Measurements from ENCODE around the gene SIPA1L3.

GRCh38 chr19:38015216-38015615 lies 108.2 kb downstream of the SIPA1L3 start:
- TF ChIP-seq POLR2A (IDR thresholded peaks at IDR 0.05) = no peak
- no peak for TF ChIP-seq POLR2AphosphoS5 (IDR thresholded peaks at IDR 0.05)
